Keratinocyte (primary cell): ENCODE data around the gene RHOBTB1. TPM values are rescaled to one million over a fixed set of nuclear protein-coding genes. Genes with fewer than 3 reads are reported as not detected.

Experiments
- DNase-seq: peaks from one replicate; pipeline ENCODE4 v3.0.0-alpha.2; 2011; ENCODE audit warnings: low read depth, missing footprints, low spot score
- FAIRE-seq: peaks from 2 replicates; lab custom pipeline; 2011; peaks lifted over from hg19 to GRCh38; lab: Jason Lieb, UNC
- H2AFZ ChIP-seq: 2 replicates; pipeline ENCODE4 v1.6.0; 2012; ENCODE audit warnings: low read length, control low read depth, inconsistent platforms; ENCODE audit not compliant: control insufficient read depth
- H3K27ac ChIP-seq: 2 replicates; pipeline ENCODE4 v1.5.1; 2011; ENCODE audit warnings: low read length; ENCODE audit not compliant: control insufficient read depth, insufficient read depth
- H3K27me3 ChIP-seq: 3 replicates; pipeline ENCODE4 v1.6.0; 2011; ENCODE audit warnings: low read length; ENCODE audit not compliant: control insufficient read depth, insufficient read depth; ENCODE audit errors: extremely low read depth
- H3K36me3 ChIP-seq, 2 experiments: 2 replicates in 1 of 2; 3 replicates in 1 of 2; pipeline ENCODE4 v1.5.1; 2011; ENCODE audit warnings: low read length in 2 of 2, mild to moderate bottlenecking in 1 of 2; ENCODE audit not compliant: control insufficient read depth in 2 of 2, insufficient read depth in 2 of 2; ENCODE audit errors: extremely low read depth in 1 of 2
- H3K4me1 ChIP-seq: 3 replicates; pipeline ENCODE4 v1.5.1; 2011; ENCODE audit warnings: low read length; ENCODE audit not compliant: control insufficient read depth, insufficient read depth; ENCODE audit errors: extremely low read depth
- H3K4me2 ChIP-seq: 3 replicates; pipeline ENCODE4 v1.6.0; 2011; ENCODE audit warnings: low read depth, low read length; ENCODE audit not compliant: control insufficient read depth, insufficient read depth; ENCODE audit errors: extremely low read depth
- H3K4me3 ChIP-seq, 3 experiments: fragments of 200-600 bp in 1 of 3; sonication (generic) in 1 of 3; 2 replicates in 2 of 3; 3 replicates in 1 of 3; pipeline ENCODE4 v1.5.1; 2011 to 2016; ENCODE audit warnings: low read length in 3 of 3, mild to moderate bottlenecking in 3 of 3, control low read depth in 2 of 3, inconsistent platforms in 1 of 3, low read depth in 1 of 3, mixed read lengths in 1 of 3, mixed run types in 1 of 3, moderate library complexity in 1 of 3; ENCODE audit not compliant: control insufficient read depth in 2 of 3, insufficient read depth in 2 of 3; ENCODE audit errors: extremely low read depth in 1 of 3
- H3K79me2 ChIP-seq: 2 replicates; pipeline ENCODE4 v1.6.0; 2012; ENCODE audit warnings: low read length; ENCODE audit not compliant: control insufficient read depth, insufficient read depth
- H3K9ac ChIP-seq: 3 replicates; pipeline ENCODE4 v1.6.0; 2011; ENCODE audit warnings: low read length; ENCODE audit not compliant: control insufficient read depth, insufficient read depth; ENCODE audit errors: extremely low read depth
- H3K9me1 ChIP-seq: 3 replicates; pipeline ENCODE4 v1.6.0; 2011; ENCODE audit warnings: low read length; ENCODE audit not compliant: control insufficient read depth, insufficient read depth; ENCODE audit errors: extremely low read depth
- H3K9me3 ChIP-seq: 2 replicates; pipeline ENCODE4 v1.5.1; 2012; ENCODE audit warnings: low read depth, low read length; ENCODE audit not compliant: control insufficient read depth
- H4K20me1 ChIP-seq: 3 replicates; pipeline ENCODE4 v1.6.0; 2011; ENCODE audit warnings: low read length; ENCODE audit not compliant: control insufficient read depth, insufficient read depth; ENCODE audit errors: extremely low read depth
- CTCF ChIP-seq, 3 experiments: IDR thresholded peaks in 1 of 3; conservative IDR thresholded peaks in 1 of 3; optimal IDR thresholded peaks in 1 of 3; 2 replicates in 2 of 3; 3 replicates in 1 of 3; pipeline versions ENCODE3 to v1.5.1; 2011; ENCODE audit warnings: low read length in 3 of 3, mild to moderate bottlenecking in 3 of 3, moderate library complexity in 2 of 3, control low read depth in 1 of 3, inconsistent platforms in 1 of 3; ENCODE audit not compliant: insufficient read depth in 2 of 3; ENCODE audit errors: extremely low read depth in 1 of 3
- EZH2 ChIP-seq: IDR thresholded peaks from one replicate; pipeline ENCODE4 v1.6.1; 2012; ENCODE audit warnings: inconsistent platforms, mild to moderate bottlenecking, low read length, moderate library complexity
- dilution Hi-C: fragments of 300-500 bp; cut with MboI; formaldehyde crosslinking; loops from one replicate; pipeline ENCODE4 v1.7.0; 2020; ENCODE audit warnings: low sequenced_read_pairs; ENCODE audit not compliant: extremely low pct_ligation_motif_present
- polyA plus RNA-seq, 5 experiments: library from polyadenylated mRNA; depleted of rRNA in 3 of 5; stranded (reverse) in 3 of 5; stranded (forward) in 1 of 5; unstranded in 1 of 5; fragments of >200 nt; gene quantifications; 1 replicate in 1 of 5; 2 replicates in 3 of 5; 3 replicates in 1 of 5; pipeline versions ENCODE4 v1.2.1 to v1.2.3, GENCODE V29; 2011 to 2012; ENCODE audit warnings: missing spikeins in 2 of 5, low read depth in 1 of 5, low replicate concordance in 1 of 5

Gene RHOBTB1
- polyA plus RNA-seq, 1 donor (not counting 4 experiments of a cell fraction or from before 2014, with no cell fraction given), result 4.6 TPM

GRCh38 chr10:60921633-60922032 lies 22.4 kb downstream of the RHOBTB1 start:
- H3K79me2 ChIP-seq, result no peaks in the 10 kb centered on the region
- FAIRE-seq, result no peak
- dilution Hi-C loops, result no loop called here
- H3K4me1 ChIP-seq, result peaks cover 6% of the 10 kb centered on the region
- no peak overlapping the region for H3K27ac ChIP-seq
- no peaks in the 10 kb centered on the region for H3K27me3 ChIP-seq
- no peaks in the 10 kb centered on the region for H3K9me3 ChIP-seq
- H3K9ac ChIP-seq, result no peak overlapping the region
- no peak for DNase-seq
- no peak overlapping the region for H3K4me2 ChIP-seq
- H3K36me3 ChIP-seq, result no peaks in the 10 kb centered on the region
- no peak overlapping the region for H2AFZ ChIP-seq
- H4K20me1 ChIP-seq, result no peaks in the 10 kb centered on the region
- no peak for TF ChIP-seq EZH2
- no peak for TF ChIP-seq CTCF (optimal IDR thresholded peaks at IDR 0.05 in 1 of 3, IDR thresholded peaks at IDR 0.05 in 1 of 3, conservative IDR thresholded peaks at IDR 0.05 in 1 of 3; ENCODE audit: extremely low read depth in 1 of 3, insufficient read depth in 2 of 3, low read length in 3 of 3)
- H3K4me3 ChIP-seq, result no peak overlapping the region
- no peaks in the 10 kb centered on the region for H3K9me1 ChIP-seq

- Histone ChIP-seq H3K79me2 (no peaks in the 10 kb centered on the region), H3K9me1 (no peaks in the 10 kb centered on the region), H4K20me1 (no peaks in the 10 kb centered on the region), H3K4me2 (no peak overlapping the region), H3K36me3 (no peaks in the 10 kb centered on the region), H3K4me3 (no peak overlapping the region), H3K27ac (no peak overlapping the region), H3K27me3 (no peaks in the 10 kb centered on the region), H3K9ac (no peak overlapping the region), H3K9me3 (no peaks in the 10 kb centered on the region), H3K4me1 (peaks cover 6% of the 10 kb centered on the region), H2AFZ (no peak overlapping the region)
- no peak for FAIRE-seq
- TF ChIP-seq CTCF (optimal IDR thresholded peaks at IDR 0.05 in 1 of 3, IDR thresholded peaks at IDR 0.05 in 1 of 3, conservative IDR thresholded peaks at IDR 0.05 in 1 of 3; ENCODE audit: extremely low read depth in 1 of 3, insufficient read depth in 2 of 3, low read length in 3 of 3) (no peak), EZH2 (no peak)
- dilution Hi-C loops, result no loop called here
- DNase-seq, result no peak
These were observed 23.5 kb downstream of the RHOBTB1 start for GRCh38 chr10:60920479-60920878.
